SK-N-SH treated with all-trans-retinoic acid at 6 μM for 48 hours (cell line): ENCODE data around the gene SHF.
"Not testable (repeated sequence)": the region's sequence is repeated elsewhere in the genome, so short reads cannot be mapped to it uniquely, and the experiment has no call there.

Experiments
- ATAC-seq: fragments of 200-7000 bp; cut with Tn5 transposase; 3 replicates; pipeline ENCODE4 v1.9.1; 2020; ENCODE audit warnings: mild to moderate bottlenecking, moderate library complexity
- CSDC2 ChIP-seq: fragments of 250-450 bp; sonication (Bioruptor Pico); IDR thresholded peaks from 2 replicates; pipeline ENCODE4 v1.5.0; 2020; ENCODE audit warnings: mild to moderate bottlenecking, moderate library complexity
- ESRRG ChIP-seq: fragments of 250-450 bp; sonication (Bioruptor Pico); IDR thresholded peaks from 2 replicates; pipeline ENCODE4 v1.6.1; 2021; ENCODE audit warnings: mild to moderate bottlenecking
- GLIS3 ChIP-seq: fragments of 250-450 bp; sonication (Bioruptor Pico); IDR thresholded peaks from 2 replicates; pipeline ENCODE4 v1.5.0; 2020; ENCODE audit warnings: mild to moderate bottlenecking, moderate library complexity
- ISL1 ChIP-seq: fragments of 250-450 bp; sonication (Bioruptor Pico); IDR thresholded peaks from 2 replicates; pipeline ENCODE4 v2.1.2; 2022; ENCODE audit warnings: mild to moderate bottlenecking, moderate library complexity
- OSR1 ChIP-seq: fragments of 250-450 bp; sonication (Bioruptor Pico); IDR thresholded peaks from 2 replicates; pipeline ENCODE4 v1.8.0; 2022; ENCODE audit warnings: moderate library complexity, mild to moderate bottlenecking, inconsistent platforms
- PPARA ChIP-seq: fragments of 250-450 bp; sonication (Bioruptor Pico); IDR thresholded peaks from 2 replicates; pipeline ENCODE4 v1.5.0; 2020; ENCODE audit warnings: mild to moderate bottlenecking, borderline replicate concordance
- RARB ChIP-seq: fragments of 250-450 bp; sonication (Bioruptor Pico); IDR thresholded peaks from 2 replicates; pipeline ENCODE4 v1.8.0; 2021; ENCODE audit warnings: mild to moderate bottlenecking, moderate library complexity
- SNAI2 ChIP-seq: fragments of 250-450 bp; sonication (Bioruptor Pico); IDR thresholded peaks from 2 replicates; pipeline ENCODE4 v1.5.0; 2020; ENCODE audit warnings: mild to moderate bottlenecking, moderate library complexity
- TOX ChIP-seq: fragments of 250-450 bp; sonication (Bioruptor Pico); IDR thresholded peaks from 2 replicates; pipeline ENCODE4 v1.8.0; 2021; ENCODE audit warnings: mild to moderate bottlenecking, moderate library complexity, borderline replicate concordance
- ZNF565 ChIP-seq: fragments of 450-650 bp; formaldehyde crosslinking; conservative IDR thresholded peaks from 2 replicates; pipeline ENCODE4 v1.5.0; 2020; ENCODE audit warnings: low read depth, mild to moderate bottlenecking, moderate library complexity
- ZNF70 ChIP-seq: fragments of 450-650 bp; formaldehyde crosslinking; IDR thresholded peaks from 2 replicates; pipeline ENCODE4 v1.5.0; 2020; ENCODE audit warnings: mild to moderate bottlenecking, moderate library complexity
- ZNF8 ChIP-seq: fragments of 450-650 bp; formaldehyde crosslinking; IDR thresholded peaks from 2 replicates; pipeline ENCODE4 v1.5.0; 2020; ENCODE audit warnings: mild to moderate bottlenecking, moderate library complexity
- TF ChIP-seq, protein P1 (sequence below): fragments of 250-450 bp; sonication (Bioruptor Pico); IDR thresholded peaks from 2 replicates; pipeline ENCODE4 v1.5.1; 2020; ENCODE audit warnings: low read depth, mild to moderate bottlenecking, moderate library complexity
- TF ChIP-seq, protein P2 (sequence below): fragments of 250-450 bp; sonication (Bioruptor Pico); IDR thresholded peaks from 2 replicates; pipeline ENCODE4 v1.5.1; 2021; ENCODE audit warnings: mild to moderate bottlenecking, moderate library complexity
- TF ChIP-seq, protein P3 (sequence below): fragments of 250-450 bp; sonication (Bioruptor Pico); IDR thresholded peaks from 2 replicates; pipeline ENCODE4 v1.8.0; 2020; ENCODE audit warnings: mild to moderate bottlenecking, moderate library complexity, borderline replicate concordance
- TF ChIP-seq, protein P4 (sequence below): fragments of 250-450 bp; sonication (Bioruptor Pico); IDR thresholded peaks from 2 replicates; pipeline ENCODE4 v1.8.0; 2021; ENCODE audit warnings: low read depth, mild to moderate bottlenecking, moderate library complexity, borderline replicate concordance

SHF gene, protein sequence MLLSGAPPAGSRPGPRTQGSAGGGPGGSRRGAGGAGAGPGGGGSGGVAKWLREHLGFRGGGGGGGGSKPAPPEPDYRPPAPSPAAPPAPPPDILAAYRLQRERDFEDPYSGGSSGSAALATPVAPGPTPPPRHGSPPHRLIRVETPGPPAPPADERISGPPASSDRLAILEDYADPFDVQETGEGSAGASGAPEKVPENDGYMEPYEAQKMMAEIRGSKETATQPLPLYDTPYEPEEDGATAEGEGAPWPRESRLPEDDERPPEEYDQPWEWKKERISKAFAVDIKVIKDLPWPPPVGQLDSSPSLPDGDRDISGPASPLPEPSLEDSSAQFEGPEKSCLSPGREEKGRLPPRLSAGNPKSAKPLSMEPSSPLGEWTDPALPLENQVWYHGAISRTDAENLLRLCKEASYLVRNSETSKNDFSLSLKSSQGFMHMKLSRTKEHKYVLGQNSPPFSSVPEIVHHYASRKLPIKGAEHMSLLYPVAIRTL

DNA sequence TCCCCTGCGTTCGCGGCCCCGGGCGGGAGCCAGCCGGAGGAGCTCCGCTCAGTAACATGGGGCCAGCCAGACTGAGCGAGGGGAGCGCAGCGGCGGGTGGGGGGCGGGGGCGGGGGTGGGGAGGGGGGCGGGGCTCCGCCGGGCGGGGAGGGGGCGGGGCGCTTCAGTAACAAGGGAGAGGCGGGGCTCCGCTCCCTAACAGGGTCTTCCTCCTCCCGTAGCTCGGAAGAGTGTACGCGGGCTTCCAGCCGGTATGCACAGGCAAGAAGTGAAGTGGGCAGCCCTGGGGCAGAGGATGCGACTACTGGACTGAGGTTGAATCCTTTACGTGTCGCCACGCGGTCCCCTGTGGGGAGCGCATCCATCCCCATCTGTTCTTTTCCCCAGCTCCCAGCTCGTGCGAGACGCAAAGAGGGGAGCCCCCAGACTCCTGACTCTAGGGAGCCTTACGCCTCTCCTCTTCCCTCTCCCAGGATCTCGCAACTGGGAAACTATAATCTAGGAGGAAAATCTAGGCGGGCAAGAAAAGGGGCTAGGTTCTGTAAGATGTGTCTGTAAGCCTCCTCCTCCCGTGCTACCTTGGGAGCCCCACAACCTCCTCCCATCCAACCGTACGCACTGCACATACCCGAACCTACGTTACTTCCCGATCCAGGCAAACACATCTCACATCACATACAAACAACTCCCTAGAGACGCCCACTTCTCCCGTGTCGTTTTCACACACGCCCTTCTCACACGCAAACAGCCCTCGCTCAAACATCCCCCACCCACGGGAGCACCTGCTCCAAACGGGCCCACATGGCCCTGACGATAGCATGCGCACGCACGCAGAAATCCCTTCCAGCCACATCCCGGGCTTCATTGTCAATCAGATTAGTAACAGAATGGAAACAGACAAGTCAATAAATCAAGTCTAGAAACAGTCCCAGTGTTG is at the start of gene SHF:
Gene SHF (minus strand): TSS at position 73 of the 937 bp plus-strand sequence. CDS start 15 bp downstream, at position 58.
- peak; percentile 62 for ATAC-seq
- TF ChIP-seq SNAI2 (no peak), OSR1 (CRISPR knock-in tag) (no peak), RARB (CRISPR knock-in tag) (no peak), CSDC2 (no peak)

DNA sequence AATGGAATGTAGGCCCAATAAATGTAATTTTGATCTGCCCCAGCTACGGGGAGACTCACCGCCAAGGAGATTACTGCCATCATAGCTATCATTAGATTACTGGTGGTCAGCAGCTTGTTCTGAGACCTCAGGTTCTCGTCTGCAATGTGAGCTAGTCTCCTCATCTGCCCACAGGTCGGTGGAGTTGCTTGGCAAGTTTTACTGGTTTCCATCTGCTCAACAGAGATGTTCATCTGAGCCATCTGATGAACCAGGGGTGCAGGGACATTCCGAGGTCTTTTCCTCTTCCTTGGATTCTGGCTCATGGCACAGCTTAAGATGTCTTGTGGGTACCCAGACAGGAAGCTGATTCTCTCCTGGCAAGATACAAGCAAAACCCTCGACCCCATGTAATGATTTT is 49.0 kb upstream of the SHF start:
- ATAC-seq, result not testable (repeated sequence)

DNA sequence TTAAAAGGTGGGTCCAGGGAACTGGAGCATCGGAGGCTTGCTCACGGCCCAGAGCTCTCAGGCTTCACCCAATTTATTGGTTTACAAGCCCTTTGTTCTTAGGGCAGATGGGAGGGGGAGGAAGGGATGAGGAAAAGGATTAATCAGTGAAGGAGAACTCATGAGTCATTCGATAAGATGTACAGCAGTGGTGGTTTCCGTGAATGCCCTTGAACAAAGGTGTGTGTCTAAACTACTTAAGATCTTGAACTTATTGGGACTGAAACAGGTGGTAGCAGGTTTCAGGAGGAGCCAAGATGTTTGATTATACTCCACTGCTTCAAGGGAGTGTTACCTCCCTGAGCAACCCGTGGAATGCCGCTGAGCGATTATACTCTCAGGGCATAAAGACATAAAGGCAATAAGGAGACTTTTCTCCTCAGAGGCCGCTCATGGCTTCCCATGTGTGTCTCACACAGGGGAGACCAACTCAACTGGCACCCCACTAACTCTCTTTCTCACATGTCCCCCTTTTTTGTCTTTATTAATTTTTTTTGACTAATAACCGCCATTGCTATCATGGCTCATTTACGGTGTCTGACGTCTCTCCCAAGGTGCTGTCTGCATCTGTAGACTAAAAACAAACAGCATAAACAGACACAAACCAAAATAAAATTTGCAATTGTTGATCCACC is 46.9 kb upstream of the SHF start:
- no peak for TF ChIP-seq ZNF565 (CRISPR knock-in tag)
- no peak for TF ChIP-seq RARB (CRISPR knock-in tag)
- TF ChIP-seq, protein P1, sequence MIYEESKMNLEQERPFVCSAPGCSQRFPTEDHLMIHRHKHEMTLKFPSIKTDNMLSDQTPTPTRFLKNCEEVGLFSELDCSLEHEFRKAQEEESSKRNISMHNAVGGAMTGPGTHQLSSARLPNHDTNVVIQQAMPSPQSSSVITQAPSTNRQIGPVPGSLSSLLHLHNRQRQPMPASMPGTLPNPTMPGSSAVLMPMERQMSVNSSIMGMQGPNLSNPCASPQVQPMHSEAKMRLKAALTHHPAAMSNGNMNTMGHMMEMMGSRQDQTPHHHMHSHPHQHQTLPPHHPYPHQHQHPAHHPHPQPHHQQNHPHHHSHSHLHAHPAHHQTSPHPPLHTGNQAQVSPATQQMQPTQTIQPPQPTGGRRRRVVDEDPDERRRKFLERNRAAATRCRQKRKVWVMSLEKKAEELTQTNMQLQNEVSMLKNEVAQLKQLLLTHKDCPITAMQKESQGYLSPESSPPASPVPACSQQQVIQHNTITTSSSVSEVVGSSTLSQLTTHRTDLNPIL, result no peak
- TF ChIP-seq SNAI2, result no peak
- TF ChIP-seq ZNF70 (CRISPR knock-in tag), result no peak
- TF ChIP-seq, protein P2, sequence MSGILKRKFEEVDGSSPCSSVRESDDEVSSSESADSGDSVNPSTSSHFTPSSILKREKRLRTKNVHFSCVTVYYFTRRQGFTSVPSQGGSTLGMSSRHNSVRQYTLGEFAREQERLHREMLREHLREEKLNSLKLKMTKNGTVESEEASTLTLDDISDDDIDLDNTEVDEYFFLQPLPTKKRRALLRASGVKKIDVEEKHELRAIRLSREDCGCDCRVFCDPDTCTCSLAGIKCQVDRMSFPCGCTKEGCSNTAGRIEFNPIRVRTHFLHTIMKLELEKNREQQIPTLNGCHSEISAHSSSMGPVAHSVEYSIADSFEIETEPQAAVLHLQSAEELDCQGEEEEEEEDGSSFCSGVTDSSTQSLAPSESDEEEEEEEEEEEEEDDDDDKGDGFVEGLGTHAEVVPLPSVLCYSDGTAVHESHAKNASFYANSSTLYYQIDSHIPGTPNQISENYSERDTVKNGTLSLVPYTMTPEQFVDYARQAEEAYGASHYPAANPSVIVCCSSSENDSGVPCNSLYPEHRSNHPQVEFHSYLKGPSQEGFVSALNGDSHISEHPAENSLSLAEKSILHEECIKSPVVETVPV, result no peak
- TF ChIP-seq, protein P3, sequence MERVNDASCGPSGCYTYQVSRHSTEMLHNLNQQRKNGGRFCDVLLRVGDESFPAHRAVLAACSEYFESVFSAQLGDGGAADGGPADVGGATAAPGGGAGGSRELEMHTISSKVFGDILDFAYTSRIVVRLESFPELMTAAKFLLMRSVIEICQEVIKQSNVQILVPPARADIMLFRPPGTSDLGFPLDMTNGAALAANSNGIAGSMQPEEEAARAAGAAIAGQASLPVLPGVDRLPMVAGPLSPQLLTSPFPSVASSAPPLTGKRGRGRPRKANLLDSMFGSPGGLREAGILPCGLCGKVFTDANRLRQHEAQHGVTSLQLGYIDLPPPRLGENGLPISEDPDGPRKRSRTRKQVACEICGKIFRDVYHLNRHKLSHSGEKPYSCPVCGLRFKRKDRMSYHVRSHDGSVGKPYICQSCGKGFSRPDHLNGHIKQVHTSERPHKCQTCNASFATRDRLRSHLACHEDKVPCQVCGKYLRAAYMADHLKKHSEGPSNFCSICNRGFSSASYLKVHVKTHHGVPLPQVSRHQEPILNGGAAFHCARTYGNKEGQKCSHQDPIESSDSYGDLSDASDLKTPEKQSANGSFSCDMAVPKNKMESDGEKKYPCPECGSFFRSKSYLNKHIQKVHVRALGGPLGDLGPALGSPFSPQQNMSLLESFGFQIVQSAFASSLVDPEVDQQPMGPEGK (CRISPR knock-in tag), result no peak
- TF ChIP-seq, protein P4, sequence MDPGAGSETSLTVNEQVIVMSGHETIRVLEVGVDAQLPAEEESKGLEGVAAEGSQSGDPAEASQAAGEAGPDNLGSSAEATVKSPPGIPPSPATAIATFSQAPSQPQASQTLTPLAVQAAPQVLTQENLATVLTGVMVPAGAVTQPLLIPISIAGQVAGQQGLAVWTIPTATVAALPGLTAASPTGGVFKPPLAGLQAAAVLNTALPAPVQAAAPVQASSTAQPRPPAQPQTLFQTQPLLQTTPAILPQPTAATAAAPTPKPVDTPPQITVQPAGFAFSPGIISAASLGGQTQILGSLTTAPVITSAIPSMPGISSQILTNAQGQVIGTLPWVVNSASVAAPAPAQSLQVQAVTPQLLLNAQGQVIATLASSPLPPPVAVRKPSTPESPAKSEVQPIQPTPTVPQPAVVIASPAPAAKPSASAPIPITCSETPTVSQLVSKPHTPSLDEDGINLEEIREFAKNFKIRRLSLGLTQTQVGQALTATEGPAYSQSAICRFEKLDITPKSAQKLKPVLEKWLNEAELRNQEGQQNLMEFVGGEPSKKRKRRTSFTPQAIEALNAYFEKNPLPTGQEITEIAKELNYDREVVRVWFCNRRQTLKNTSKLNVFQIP (CRISPR knock-in tag), result no peak
- no peak for TF ChIP-seq PPARA
- no peak for TF ChIP-seq GLIS3 (CRISPR knock-in tag)

DNA sequence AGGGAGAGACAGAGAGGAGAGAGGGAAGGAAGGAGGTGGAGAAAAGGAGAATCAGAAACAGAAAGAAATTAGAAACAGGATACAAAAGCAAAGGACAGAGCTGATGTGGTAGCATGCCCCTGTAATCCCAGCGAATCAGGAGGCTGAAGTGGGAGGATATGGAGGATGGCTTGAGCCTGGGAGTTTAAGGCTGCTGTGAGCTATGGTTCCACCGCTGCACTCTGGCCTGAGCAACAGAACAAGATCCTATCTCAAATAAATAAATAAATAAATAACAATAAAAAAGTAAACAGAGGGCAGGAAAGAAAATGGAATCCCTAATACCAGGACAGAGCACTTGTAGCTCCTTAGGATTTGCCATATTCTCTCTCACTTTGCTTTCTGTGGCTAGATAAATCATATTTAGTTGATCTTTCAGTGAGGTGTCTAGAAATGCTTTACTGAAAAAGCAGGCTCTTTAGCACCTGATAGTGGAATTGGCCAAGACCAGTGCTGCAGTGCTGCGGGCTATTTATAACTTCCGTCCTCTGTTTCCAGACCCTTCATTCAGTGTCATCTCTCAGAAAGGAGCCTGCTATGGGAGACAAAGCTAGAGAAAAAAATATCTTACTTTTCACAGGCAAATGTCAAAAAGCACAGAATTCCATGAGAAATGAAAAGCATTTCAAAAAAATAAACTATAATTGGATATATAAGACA is 44.2 kb upstream of the SHF start:
- no peak for ATAC-seq

More for the DNA sequence above, 46.9 kb upstream of the SHF start:
- no peak for ATAC-seq

More for the DNA sequence above, 44.2 kb upstream of the SHF start:
- no peak for TF ChIP-seq ESRRG (CRISPR knock-in tag)
- TF ChIP-seq PPARA, result no peak
- no peak for TF ChIP-seq TOX
- no peak for TF ChIP-seq ZNF8 (CRISPR knock-in tag)
- TF ChIP-seq, protein P4 (CRISPR knock-in tag), result no peak
- TF ChIP-seq ZNF70 (CRISPR knock-in tag), result no peak
- no peak for TF ChIP-seq ISL1 (CRISPR knock-in tag)
- no peak for TF ChIP-seq OSR1 (CRISPR knock-in tag)
- TF ChIP-seq SNAI2, result no peak
